AG04450 (cell line): ENCODE measurements around the gene TBC1D30. TPM values are rescaled to one million over a fixed set of nuclear protein-coding genes. Genes with fewer than 3 reads are reported as not detected.

ENCODE experiments used
- CTCF ChIA-PET: fragments of 300-600, 350-600 bp; formaldehyde crosslinking; extraction: SDS; loops from one replicate; lab custom pipeline; 2022; ENCODE audit warnings: antibody characterized with exemption, inconsistent platforms; lab: Charles Lee
- POLR2A ChIA-PET: fragments of 350-600 bp; formaldehyde crosslinking; extraction: SDS; loops from one replicate; lab custom pipeline; 2021; ENCODE audit warnings: antibody characterized with exemption, inconsistent platforms; lab: Yijun Ruan, JAX
- DNase-seq: peaks from one replicate; pipeline ENCODE4 v3.0.0-alpha.2; 2011; ENCODE audit warnings: low read depth, low spot score
- H3K27ac ChIP-seq: one replicate; pipeline ENCODE4 v1.5.1; 2012; ENCODE audit warnings: low read depth, low read length, control low read depth
- H3K27me3 ChIP-seq: one replicate; pipeline ENCODE4 v1.6.0; 2012; ENCODE audit warnings: low read length; ENCODE audit not compliant: control insufficient read depth, insufficient read depth
- H3K4me3 ChIP-seq: 2 replicates; pipeline ENCODE4 v1.5.1; 2011; ENCODE audit warnings: mild to moderate bottlenecking, low read depth, low read length, control low read depth
- H3K9me3 ChIP-seq: 2 replicates; pipeline ENCODE4 v1.5.1; 2012; ENCODE audit warnings: low read length; ENCODE audit not compliant: control insufficient read depth, insufficient read depth
- polyA plus RNA-seq: library from polyadenylated mRNA; depleted of rRNA; stranded (reverse); fragments of >200 nt; gene quantifications from 2 replicates; pipeline ENCODE4 v1.2.3, GENCODE V29; 2011
- TF ChIP-seq, protein P1 (sequence below): IDR thresholded peaks from 2 replicates; pipeline ENCODE4 v1.5.1; 2011; ENCODE audit warnings: low read depth, low read length, control low read depth, inconsistent platforms

The TBC1D30 gene
- polyA plus RNA-seq, 1 experiment: 0.40 TPM

GRCh38 chr12:64833928-64834327, 9.5 kb downstream of the TBC1D30 start:
- ChIA-PET CTCF (interaction anchor here (0.6 kb wide), 1 partner anchor 251 kb away, joined by 3 read pairs; no protein-coding TSS in a partner anchor), POLR2A (no interaction called here)
- Histone ChIP-seq H3K27me3 (peaks cover 11% of the 10 kb centered on the region), H3K27ac (no peak overlapping the region), H3K4me3 (no peak overlapping the region), H3K9me3 (no peaks in the 10 kb centered on the region)
- TF ChIP-seq, protein P1, sequence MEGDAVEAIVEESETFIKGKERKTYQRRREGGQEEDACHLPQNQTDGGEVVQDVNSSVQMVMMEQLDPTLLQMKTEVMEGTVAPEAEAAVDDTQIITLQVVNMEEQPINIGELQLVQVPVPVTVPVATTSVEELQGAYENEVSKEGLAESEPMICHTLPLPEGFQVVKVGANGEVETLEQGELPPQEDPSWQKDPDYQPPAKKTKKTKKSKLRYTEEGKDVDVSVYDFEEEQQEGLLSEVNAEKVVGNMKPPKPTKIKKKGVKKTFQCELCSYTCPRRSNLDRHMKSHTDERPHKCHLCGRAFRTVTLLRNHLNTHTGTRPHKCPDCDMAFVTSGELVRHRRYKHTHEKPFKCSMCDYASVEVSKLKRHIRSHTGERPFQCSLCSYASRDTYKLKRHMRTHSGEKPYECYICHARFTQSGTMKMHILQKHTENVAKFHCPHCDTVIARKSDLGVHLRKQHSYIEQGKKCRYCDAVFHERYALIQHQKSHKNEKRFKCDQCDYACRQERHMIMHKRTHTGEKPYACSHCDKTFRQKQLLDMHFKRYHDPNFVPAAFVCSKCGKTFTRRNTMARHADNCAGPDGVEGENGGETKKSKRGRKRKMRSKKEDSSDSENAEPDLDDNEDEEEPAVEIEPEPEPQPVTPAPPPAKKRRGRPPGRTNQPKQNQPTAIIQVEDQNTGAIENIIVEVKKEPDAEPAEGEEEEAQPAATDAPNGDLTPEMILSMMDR: no peak
- DNase-seq: no peak

- no peak overlapping the region for H3K27ac ChIP-seq
- no peak for DNase-seq
- TF ChIP-seq, protein P1: no peak
- ChIA-PET CTCF (interaction anchor here (2.2 kb wide), 1 partner anchor 34 kb away, joined by 6 read pairs; no protein-coding TSS in a partner anchor), POLR2A (no interaction called here)
- H3K9me3 ChIP-seq: no peaks in the 10 kb centered on the region
- peaks cover 12% of the 10 kb centered on the region for H3K27me3 ChIP-seq
- no peak overlapping the region for H3K4me3 ChIP-seq
These were observed 11.5 kb downstream of the TBC1D30 start for GRCh38 chr12:64835901-64836300.

- TF ChIP-seq, protein P1: no peak
- ChIA-PET CTCF (interaction anchor here (2.2 kb wide), 1 partner anchor 35 kb away, joined by 6 read pairs; no protein-coding TSS in a partner anchor), POLR2A (no interaction called here)
- no peaks in the 10 kb centered on the region for H3K9me3 ChIP-seq
- no peak overlapping the region for H3K27ac ChIP-seq
- DNase-seq: no peak
- peaks cover 12% of the 10 kb centered on the region for H3K27me3 ChIP-seq
- no peak overlapping the region for H3K4me3 ChIP-seq
These were observed 12.4 kb downstream of the TBC1D30 start for GRCh38 chr12:64836856-64837255.

- TF ChIP-seq, protein P1: no peak
- ChIA-PET CTCF (no interaction called here), POLR2A (no interaction called here)
- Histone ChIP-seq H3K27ac (no peak overlapping the region), H3K9me3 (no peaks in the 10 kb centered on the region), H3K4me3 (no peak overlapping the region), H3K27me3 (peaks cover 12% of the 10 kb centered on the region)
- DNase-seq: no peak
These were observed 13.0 kb downstream of the TBC1D30 start for GRCh38 chr12:64837427-64837826.

GRCh38 chr12:64840119-64840518, 15.7 kb downstream of the TBC1D30 start:
- ChIA-PET CTCF (no interaction called here), POLR2A (no interaction called here)
- no peak overlapping the region for H3K27ac ChIP-seq
- DNase-seq: no peak
- no peaks in the 10 kb centered on the region for H3K9me3 ChIP-seq
- no peak overlapping the region for H3K4me3 ChIP-seq
- H3K27me3 ChIP-seq: peaks cover 12% of the 10 kb centered on the region
- TF ChIP-seq, protein P1: no peak
